Prostate gland (tissue), 2 donors: ENCODE measurements around the gene PCDHA7. TPM values are rescaled to one million over a fixed set of nuclear protein-coding genes. Genes with fewer than 3 reads are reported as not detected.
"Not testable (repeated sequence)": the region's sequence is repeated elsewhere in the genome, so short reads cannot be mapped to it uniquely, and the experiment has no call there.

Source experiments
- DNase-seq: peaks from one replicate; pipeline ENCODE4 v3.0.0-alpha.2; 2019; ENCODE audit warnings: low spot score
- H3K27ac ChIP-seq, 2 donors: fragments of 200-600 bp; sonication (generic); 2 replicates each; pipeline ENCODE4 v1.5.1; 2017 to 2019
- H3K27me3 ChIP-seq: fragments of 200-600 bp; sonication (generic); replicated peaks from 2 replicates; pipeline ENCODE4 v1.5.1; 2019; ENCODE audit not compliant: insufficient read depth
- H3K36me3 ChIP-seq, 2 donors: fragments of 200-600 bp; sonication (generic); 1 replicate in 1 of 2; 2 replicates in 1 of 2; pipeline versions ENCODE4 v1.5.1 to v1.8.1; 2017 to 2019
- H3K4me1 ChIP-seq: fragments of 200-600 bp; sonication (generic); replicated peaks from 2 replicates; pipeline ENCODE4 v1.5.1; 2019
- H3K4me3 ChIP-seq, 2 donors: fragments of 200-600 bp; sonication (generic); 2 replicates each; pipeline ENCODE4 v1.5.1; 2017 to 2019
- H3K9me3 ChIP-seq: fragments of 200-600 bp; sonication (generic); 2 replicates; pipeline ENCODE4 v1.5.1; 2017
- CTCF ChIP-seq, 4 experiments: fragments of 200-600 bp in 2 of 4; fragments of 450-650 bp in 2 of 4; sonication (generic) in 2 of 4; IDR thresholded peaks; 1 replicate in 3 of 4; 2 replicates in 1 of 4; pipeline ENCODE4 v1.5.1; 2016 to 2019; ENCODE audit warnings: antibody characterized with exemption in 4 of 4, mild to moderate bottlenecking in 2 of 4, moderate library complexity in 2 of 4
- POLR2A ChIP-seq: fragments of 450-650 bp; IDR thresholded peaks from one replicate; pipeline ENCODE4 v1.6.1; 2016; ENCODE audit warnings: antibody characterized with exemption, mild to moderate bottlenecking
- POLR2AphosphoS5 ChIP-seq: sonication (generic); formaldehyde crosslinking; IDR thresholded peaks from one replicate; pipeline ENCODE4 v1.6.1; 2017; ENCODE audit warnings: antibody characterized with exemption
- WGBS: methylation state at CpG from one replicate; pipeline ENCODE4 v1.1.5; 2018; 5-methylcytosine and 5-hydroxymethylcytosine counted together
- intact Hi-C: fragments of 100-400 bp; cut with DNase I; formaldehyde crosslinking; loops from one replicate; pipeline ENCODE4 v1.14.2; 2022
- total RNA-seq, 2 donors: library from RNA; depleted of rRNA; stranded (reverse); fragments of >200 nt; gene quantifications; one replicate each; pipeline ENCODE4 v1.1.0, GENCODE V29; 2016

The PCDHA7 gene
- total RNA-seq, 2 donors from 2014 or later, result 0.23 to 0.46 TPM

DNA sequence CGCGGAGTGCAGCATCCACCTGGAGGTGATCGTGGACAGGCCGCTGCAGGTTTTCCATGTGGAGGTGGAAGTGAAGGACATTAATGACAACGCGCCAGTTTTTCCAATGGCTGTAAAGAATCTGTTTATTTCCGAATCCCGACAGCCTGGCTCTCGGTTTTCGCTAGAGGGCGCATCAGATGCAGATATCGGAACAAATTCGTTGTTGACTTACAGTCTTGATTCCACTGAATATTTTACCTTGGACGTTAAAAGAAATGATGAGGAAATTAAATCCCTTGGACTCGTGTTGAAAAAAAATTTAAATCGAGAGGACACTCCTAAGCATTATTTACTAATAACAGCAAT, 32.6 kb upstream of the PCDHA7 start:
- H3K4me1 ChIP-seq, result no peaks in the 10 kb centered on the region
- TF ChIP-seq CTCF (IDR thresholded peaks at IDR 0.05) (no peak), POLR2AphosphoS5 (no peak), POLR2A (no peak)
- WGBS, result 13% methylated on average over 16 of the region's 16 CpGs
- H3K9me3 ChIP-seq, result no peaks in the 10 kb centered on the region
- intact Hi-C loops, result no loop called here
- H3K36me3 ChIP-seq, result no peaks in the 10 kb centered on the region
- DNase-seq, result no peak
- H3K27me3 ChIP-seq, result peaks cover 5% of the 10 kb centered on the region
- no peak overlapping the region for H3K4me3 ChIP-seq
- H3K27ac ChIP-seq, result no peak overlapping the region

DNA sequence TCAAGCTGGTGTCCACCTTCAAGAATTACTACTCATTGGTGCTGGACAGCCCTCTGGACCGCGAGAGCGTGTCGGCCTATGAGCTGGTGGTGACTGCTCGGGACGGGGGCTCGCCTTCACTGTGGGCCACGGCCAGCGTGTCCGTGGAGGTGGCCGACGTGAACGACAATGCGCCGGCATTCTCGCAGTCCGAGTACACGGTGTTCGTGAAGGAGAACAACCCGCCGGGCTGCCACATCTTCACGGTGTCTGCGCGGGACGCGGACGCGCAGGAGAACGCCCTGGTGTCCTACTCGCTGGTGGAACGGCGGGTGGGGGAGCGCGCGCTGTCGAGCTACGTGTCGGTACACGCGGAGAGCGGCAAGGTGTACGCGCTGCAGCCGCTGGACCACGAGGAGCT, 31.7 kb upstream of the PCDHA7 start:
- H3K4me3 ChIP-seq, H3K36me3 ChIP-seq, DNase-seq, H3K27ac ChIP-seq, intact Hi-C loops, H3K27me3 ChIP-seq, H3K4me1 ChIP-seq, H3K9me3 ChIP-seq: not testable (repeated sequence)
- WGBS, result 42% methylated on average over 45 of the region's 45 CpGs

GRCh38 chr5:140802781-140803271, 31.2 kb upstream of the PCDHA7 start:
- Histone ChIP-seq H3K9me3 (no peaks in the 10 kb centered on the region), H3K4me1 (no peaks in the 10 kb centered on the region), H3K27me3 (peaks cover 5% of the 10 kb centered on the region), H3K27ac (no peak overlapping the region), H3K36me3 (no peaks in the 10 kb centered on the region), H3K4me3 (no peak overlapping the region)
- intact Hi-C loops, result no loop called here
- TF ChIP-seq POLR2A (no peak), POLR2AphosphoS5 (no peak), CTCF (IDR thresholded peaks at IDR 0.05) (no peak)
- DNase-seq, result no peak
- WGBS, result 45% methylated on average over 53 of the region's 53 CpGs

- H3K36me3 ChIP-seq, result no peaks in the 10 kb centered on the region
- no peaks in the 10 kb centered on the region for H3K4me1 ChIP-seq
- intact Hi-C loops, result no loop called here
- peak within 1 kb of the TSS in 1 of 2 donors; percentile 17 for H3K4me3 ChIP-seq
- no peaks in the 10 kb centered on the region for H3K9me3 ChIP-seq
- TF ChIP-seq POLR2A, result no peak
- no peak for TF ChIP-seq POLR2AphosphoS5
- peak in 1 of 4 experiments; percentile 31 for TF ChIP-seq CTCF (IDR thresholded peaks at IDR 0.05)
- no peaks in the 10 kb centered on the region for H3K27me3 ChIP-seq
- no peak within 1 kb of the TSS for H3K27ac ChIP-seq
- WGBS, result 20% methylated on average over 45 of the region's 47 CpGs
- DNase-seq, result no peak
Measured at GRCh38 chr5:140806834-140807775, 27.0 kb upstream of the PCDHA7 start, which contains the start of gene PCDHA4. PCDHA4 (plus strand) TSS chr5:140807068.

DNA sequence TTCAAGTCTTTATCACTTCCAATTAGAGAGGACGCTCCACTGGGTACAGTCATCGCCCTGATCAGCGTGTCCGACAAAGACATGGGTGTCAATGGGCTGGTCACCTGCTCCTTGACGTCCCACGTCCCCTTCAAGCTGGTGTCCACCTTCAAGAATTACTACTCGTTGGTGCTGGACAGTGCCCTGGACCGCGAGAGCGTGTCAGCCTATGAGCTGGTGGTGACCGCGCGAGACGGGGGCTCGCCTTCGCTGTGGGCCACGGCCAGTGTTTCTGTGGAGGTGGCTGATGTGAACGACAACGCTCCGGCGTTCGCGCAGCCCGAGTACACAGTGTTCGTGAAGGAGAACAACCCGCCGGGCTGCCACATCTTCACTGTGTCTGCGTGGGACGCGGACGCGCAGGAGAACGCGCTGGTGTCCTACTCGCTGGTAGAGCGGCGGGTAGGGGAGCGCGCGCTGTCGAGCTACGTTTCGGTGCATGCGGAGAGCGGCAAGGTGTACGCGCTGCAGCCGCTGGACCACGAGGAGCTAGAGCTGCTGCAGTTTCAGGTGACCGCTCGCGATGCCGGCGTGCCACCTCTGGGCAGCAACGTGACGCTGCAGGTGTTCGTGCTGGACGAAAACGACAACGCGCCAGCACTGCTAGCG, 25.7 kb upstream of the PCDHA7 start:
- H3K36me3 ChIP-seq, intact Hi-C loops, H3K27me3 ChIP-seq, H3K9me3 ChIP-seq, H3K4me1 ChIP-seq, H3K4me3 ChIP-seq, H3K27ac ChIP-seq, DNase-seq: not testable (repeated sequence)
- WGBS, result 58% methylated on average over 61 of the region's 62 CpGs
